HG03066 (cell line): ENCODE data around the gene MPC1.

Source experiments
- ATAC-seq: cut with Tn5 transposase; IDR thresholded peaks from one replicate; pipeline ENCODE4 v1.9.1; 2021; ENCODE audit warnings: low read depth; ENCODE audit not compliant: unreplicated experiment

MPC1 gene

GRCh38 chr6:166382933-166383801 is at the start of gene MPC1:
Gene MPC1 (minus strand): TSS chr6:166382940. CDS start chr6:166382876, 64 bp downstream.
- peak; percentile 83 for ATAC-seq

- no peak for ATAC-seq
Observed at GRCh38 chr6:166430269-166430668, 47.5 kb upstream of the MPC1 start.

GRCh38 chr6:166424431-166424830 is 41.7 kb upstream of the MPC1 start:
- no peak for ATAC-seq

- ATAC-seq, result no peak
Observed at GRCh38 chr6:166423781-166424180, 41.0 kb upstream of the MPC1 start.

- no peak for ATAC-seq
Observed at GRCh38 chr6:166423051-166423745, 40.5 kb upstream of the MPC1 start.

GRCh38 chr6:166422201-166422940 is 39.6 kb upstream of the MPC1 start:
- ATAC-seq, result no peak

GRCh38 chr6:166420351-166420750 is 37.6 kb upstream of the MPC1 start:
- ATAC-seq, result no peak

DNA sequence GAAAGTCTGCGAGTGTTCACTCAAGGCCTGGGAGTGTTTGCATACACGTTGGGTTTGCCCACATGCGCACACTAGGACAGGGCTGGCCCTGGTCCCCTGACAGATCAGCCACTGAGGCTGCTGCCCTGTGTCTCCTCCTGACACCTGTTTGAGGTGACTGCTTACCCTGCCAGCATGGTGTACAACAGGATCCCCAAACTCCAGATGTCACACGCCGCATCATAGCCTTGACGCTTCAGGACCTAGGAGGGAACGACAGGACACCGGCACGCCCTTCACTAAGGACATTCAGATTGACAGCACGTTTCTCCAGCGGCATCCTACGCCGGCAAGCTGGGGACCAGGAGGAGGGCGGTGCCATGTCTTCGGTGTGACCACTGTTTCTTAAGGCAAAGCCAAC is 37.0 kb upstream of the MPC1 start:
- ATAC-seq, result no peak

GRCh38 chr6:166419286-166419685 is 36.5 kb upstream of the MPC1 start:
- ATAC-seq, result peak; percentile 99

- ATAC-seq, result no peak
Observed at GRCh38 chr6:166418691-166419143, 36.0 kb upstream of the MPC1 start.

GRCh38 chr6:166417285-166417691 is 34.5 kb upstream of the MPC1 start:
- no peak for ATAC-seq

DNA sequence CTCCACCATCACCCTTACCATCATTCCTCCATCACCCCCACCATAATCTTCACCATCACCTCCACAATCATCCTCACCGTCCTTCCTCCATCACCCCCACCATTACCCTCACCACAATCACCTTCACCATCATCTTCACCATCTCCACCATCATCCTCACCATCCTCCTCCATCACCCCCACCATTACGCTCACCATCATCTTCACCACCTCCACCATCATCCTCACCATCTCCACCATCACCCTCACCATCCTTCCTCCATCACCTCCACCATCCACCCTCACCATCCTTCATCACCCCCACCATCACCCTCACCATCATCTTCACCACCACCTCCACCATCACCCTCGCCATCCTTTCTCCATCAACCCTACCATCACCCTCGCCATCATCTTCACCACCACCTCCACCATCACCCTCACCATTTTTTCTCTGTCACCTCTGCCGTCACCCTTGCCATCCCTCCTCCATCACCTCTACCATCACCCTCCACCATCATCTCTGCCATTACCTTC is 33.1 kb upstream of the MPC1 start:
- no peak for ATAC-seq

GRCh38 chr6:166415306-166415705 is 32.6 kb upstream of the MPC1 start:
- no peak for ATAC-seq

DNA sequence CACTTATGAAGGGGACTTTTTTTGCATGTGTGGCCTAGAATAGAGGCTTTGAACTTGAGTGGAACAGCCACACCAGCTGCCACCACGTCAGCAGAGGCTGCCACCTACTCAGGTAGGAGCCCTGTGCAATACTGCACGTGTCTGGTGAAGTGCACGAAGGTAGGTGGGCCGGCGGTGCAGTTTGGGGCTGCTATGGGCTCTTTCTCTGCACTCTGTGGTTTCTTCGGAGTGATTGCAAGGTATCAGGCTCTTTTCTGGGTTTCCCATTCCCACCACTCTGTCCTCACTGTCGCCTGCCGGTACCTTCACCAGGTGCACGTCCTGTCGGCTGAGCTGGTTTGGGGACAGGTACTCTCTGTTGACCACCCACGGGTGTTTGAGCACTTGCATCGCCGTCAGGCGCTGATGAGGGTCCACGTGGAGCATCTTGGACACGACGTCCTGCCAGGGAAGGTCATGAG is 30.8 kb upstream of the MPC1 start:
- no peak for ATAC-seq

GRCh38 chr6:166412911-166413384 is 30.2 kb upstream of the MPC1 start:
- ATAC-seq, result no peak

GRCh38 chr6:166412156-166412910 is 29.6 kb upstream of the MPC1 start:
- ATAC-seq, result no peak

DNA sequence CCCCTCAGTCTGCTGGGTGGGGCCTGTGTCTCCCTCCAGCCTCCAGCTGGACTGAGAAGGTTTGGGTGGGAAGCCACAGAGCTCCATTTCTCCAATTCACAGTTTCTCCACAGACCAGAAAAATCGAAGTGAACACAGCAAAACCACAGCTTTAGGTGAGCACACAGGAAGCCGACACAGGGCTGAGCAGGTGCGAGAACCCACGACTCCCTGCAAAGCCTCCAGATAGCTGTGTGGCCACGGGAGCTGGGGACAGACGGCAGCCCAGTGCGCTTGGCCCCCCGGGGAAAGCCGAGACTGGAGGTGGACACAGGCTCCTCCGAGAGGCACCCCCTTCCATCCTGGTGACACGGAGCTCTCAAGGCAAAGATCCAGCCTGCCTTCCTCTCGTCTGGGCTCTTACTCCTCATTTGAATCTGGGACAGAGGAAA is 29.0 kb upstream of the MPC1 start:
- no peak for ATAC-seq

DNA sequence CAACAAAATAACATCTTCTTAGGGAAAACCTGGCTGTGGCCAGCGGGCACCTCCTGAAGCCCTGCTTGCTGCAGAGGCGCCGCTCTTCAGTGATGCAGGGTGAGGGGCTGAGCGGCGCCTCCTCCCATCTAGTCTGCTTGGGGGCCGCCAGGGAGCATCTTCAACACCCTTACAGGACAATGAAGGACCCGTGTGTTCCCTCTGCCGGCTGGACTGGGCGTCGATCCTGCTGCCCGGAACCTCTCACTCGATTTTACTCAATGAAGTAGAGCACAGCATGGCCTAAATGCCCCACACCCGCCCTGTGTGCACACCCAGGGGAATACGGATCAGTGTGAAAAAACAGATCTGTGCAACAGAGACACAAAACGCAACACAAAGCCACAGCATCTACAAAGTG is 28.5 kb upstream of the MPC1 start:
- ATAC-seq, result no peak

- ATAC-seq, result no peak
Observed at GRCh38 chr6:166410426-166410935, 27.7 kb upstream of the MPC1 start.
